ENCODE results near the gene CASZ1. TPM values are rescaled to one million over a fixed set of nuclear protein-coding genes. Genes with fewer than 3 reads are reported as not detected.
A peak's percentile ranks its signal among the peaks of the same experiment; 100 is the strongest.

Gene CASZ1
- total and polyA plus RNA-seq, 9 of the 15 experiments (the other 6 are each of a cell fraction or from before 2014, with no cell fraction given) = 0.01 to 4.0 (median 0.76) TPM; not detected in 1

- TF ChIP-seq ARID4B (CRISPR knock-in tag; IDR thresholded peaks at IDR 0.05) = 0 out of 2 replicates have a peak, but pooled peaks have one; percentile 11
- TF ChIP-seq, protein P1, sequence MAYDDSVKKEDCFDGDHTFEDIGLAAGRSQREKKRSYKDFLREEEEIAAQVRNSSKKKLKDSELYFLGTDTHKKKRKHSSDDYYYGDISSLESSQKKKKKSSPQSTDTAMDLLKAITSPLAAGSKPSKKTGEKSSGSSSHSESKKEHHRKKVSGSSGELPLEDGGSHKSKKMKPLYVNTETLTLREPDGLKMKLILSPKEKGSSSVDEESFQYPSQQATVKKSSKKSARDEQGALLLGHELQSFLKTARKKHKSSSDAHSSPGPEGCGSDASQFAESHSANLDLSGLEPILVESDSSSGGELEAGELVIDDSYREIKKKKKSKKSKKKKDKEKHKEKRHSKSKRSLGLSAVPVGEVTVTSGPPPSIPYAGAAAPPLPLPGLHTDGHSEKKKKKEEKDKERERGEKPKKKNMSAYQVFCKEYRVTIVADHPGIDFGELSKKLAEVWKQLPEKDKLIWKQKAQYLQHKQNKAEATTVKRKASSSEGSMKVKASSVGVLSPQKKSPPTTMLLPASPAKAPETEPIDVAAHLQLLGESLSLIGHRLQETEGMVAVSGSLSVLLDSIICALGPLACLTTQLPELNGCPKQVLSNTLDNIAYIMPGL (CRISPR knock-in tag; IDR thresholded peaks at IDR 0.05) = no peak
- TF ChIP-seq SAP30 (IDR thresholded peaks at IDR 0.05; ENCODE audit: borderline replicate concordance, insufficient read depth, low read depth, low read length, poor library complexity, severe bottlenecking) = no peak
- TF ChIP-seq CEBPG (CRISPR knock-in tag; IDR thresholded peaks at IDR 0.05) = no peak
- no peak for TF ChIP-seq CEBPG (tag; conservative IDR thresholded peaks at IDR 0.05 in 1 of 2, IDR thresholded peaks at IDR 0.05 in 1 of 2)
- TF ChIP-seq CXXC5 (CRISPR knock-in tag; IDR thresholded peaks at IDR 0.05) = no peak
- no peak for TF ChIP-seq CBX8 (IDR thresholded peaks at IDR 0.05; ENCODE audit: borderline replicate concordance, extremely low read depth, low read depth, low read length, poor library complexity, severe bottlenecking)
- TF ChIP-seq, protein P2, sequence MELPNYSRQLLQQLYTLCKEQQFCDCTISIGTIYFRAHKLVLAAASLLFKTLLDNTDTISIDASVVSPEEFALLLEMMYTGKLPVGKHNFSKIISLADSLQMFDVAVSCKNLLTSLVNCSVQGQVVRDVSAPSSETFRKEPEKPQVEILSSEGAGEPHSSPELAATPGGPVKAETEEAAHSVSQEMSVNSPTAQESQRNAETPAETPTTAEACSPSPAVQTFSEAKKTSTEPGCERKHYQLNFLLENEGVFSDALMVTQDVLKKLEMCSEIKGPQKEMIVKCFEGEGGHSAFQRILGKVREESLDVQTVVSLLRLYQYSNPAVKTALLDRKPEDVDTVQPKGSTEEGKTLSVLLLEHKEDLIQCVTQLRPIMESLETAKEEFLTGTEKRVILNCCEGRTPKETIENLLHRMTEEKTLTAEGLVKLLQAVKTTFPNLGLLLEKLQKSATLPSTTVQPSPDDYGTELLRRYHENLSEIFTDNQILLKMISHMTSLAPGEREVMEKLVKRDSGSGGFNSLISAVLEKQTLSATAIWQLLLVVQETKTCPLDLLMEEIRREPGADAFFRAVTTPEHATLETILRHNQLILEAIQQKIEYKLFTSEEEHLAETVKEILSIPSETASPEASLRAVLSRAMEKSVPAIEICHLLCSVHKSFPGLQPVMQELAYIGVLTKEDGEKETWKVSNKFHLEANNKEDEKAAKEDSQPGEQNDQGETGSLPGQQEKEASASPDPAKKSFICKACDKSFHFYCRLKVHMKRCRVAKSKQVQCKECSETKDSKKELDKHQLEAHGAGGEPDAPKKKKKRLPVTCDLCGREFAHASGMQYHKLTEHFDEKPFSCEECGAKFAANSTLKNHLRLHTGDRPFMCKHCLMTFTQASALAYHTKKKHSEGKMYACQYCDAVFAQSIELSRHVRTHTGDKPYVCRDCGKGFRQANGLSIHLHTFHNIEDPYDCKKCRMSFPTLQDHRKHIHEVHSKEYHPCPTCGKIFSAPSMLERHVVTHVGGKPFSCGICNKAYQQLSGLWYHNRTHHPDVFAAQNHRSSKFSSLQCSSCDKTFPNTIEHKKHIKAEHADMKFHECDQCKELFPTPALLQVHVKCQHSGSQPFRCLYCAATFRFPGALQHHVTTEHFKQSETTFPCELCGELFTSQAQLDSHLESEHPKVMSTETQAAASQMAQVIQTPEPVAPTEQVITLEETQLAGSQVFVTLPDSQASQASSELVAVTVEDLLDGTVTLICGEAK (IDR thresholded peaks at IDR 0.05) = no peak
- TF ChIP-seq, protein P2 (CRISPR knock-in tag; IDR thresholded peaks at IDR 0.05) = 0 out of 2 replicates have a peak, but pooled peaks have one; percentile 3
- TF ChIP-seq, protein P3, sequence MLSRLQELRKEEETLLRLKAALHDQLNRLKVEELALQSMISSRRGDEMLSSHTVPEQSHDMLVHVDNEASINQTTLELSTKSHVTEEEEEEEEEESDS (CRISPR knock-in tag; IDR thresholded peaks at IDR 0.05) = no peak
Measured at GRCh38 chr1:10692401-10693021, 103.9 kb downstream of the CASZ1 start (continued).
